Right renal cortex interstitium (tissue), 3 donors: ENCODE results near the gene CCNL1. TPM values are rescaled to one million over a fixed set of nuclear protein-coding genes. Genes with fewer than 3 reads are reported as not detected.
"Not testable (repeated sequence)": the region's sequence is repeated elsewhere in the genome, so short reads cannot be mapped to it uniquely, and the experiment has no call there.

Source experiments
- DNase-seq, 3 donors: peaks; one replicate each; pipeline ENCODE4 v3.0.0-alpha.2; 2013; ENCODE audit warnings: low read depth in 3 of 3, low spot score in 2 of 3
- polyA plus RNA-seq, 3 donors: library from polyadenylated mRNA; unstranded; fragments of 120-200 nt; gene quantifications; one replicate each; pipeline ENCODE4 v1.2.1, GENCODE V29; 2013; ENCODE audit not compliant: insufficient read length in 3 of 3

Gene CCNL1
- 100 to 1,000 TPM; 150 to 242 (median 174) TPM for polyA plus RNA-seq

DNA sequence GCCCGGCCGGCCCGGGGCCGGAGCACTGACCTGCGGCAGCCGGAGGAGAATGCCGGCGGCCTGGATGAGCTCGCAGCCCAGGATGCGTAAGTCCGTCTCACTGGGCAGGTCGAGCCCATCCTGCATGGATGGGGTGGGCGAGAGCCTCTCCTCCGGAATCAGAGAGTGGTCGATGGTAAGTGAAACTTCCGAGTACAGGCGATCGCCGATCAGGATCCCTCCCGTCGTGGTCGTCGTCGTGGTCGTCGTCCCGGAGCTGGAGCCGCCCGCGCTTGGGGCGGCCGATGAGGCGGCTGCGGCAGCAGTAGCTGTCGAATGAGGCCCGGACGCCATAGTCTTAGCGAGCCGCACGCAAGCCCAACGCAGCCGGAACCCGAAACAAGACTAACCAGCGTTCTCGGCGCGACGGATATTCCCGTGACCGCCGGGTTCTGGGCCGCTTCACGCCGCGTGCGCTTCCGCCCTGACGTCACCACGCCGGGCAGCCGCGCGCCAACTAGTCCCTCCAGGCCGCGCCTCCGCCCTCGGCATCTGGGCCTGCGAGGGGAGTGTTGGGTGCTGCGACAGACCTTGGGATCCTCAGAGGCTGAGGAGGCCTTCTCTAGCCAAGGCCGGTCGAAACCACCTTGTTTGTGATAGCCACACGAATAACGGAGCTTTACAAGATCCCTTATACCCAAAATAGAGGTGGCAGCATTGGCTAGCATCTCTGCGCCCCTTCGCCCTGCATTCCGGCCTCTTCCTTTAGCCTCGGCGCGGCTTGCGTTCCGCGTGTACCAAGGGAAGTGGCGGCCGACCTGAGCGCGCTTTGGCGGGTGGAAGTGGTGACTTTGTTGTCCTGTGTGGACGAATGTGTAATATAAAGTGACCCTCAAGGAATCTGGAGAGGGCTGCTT, at the start of gene CCNL1:
Gene CCNL1, minus strand, starts transcription at position 386 of the 896 bp plus-strand sequence. Its CDS starts 53 bp downstream, at position 333.
- peak; percentile 86 to 94 (median 91) for DNase-seq

DNA sequence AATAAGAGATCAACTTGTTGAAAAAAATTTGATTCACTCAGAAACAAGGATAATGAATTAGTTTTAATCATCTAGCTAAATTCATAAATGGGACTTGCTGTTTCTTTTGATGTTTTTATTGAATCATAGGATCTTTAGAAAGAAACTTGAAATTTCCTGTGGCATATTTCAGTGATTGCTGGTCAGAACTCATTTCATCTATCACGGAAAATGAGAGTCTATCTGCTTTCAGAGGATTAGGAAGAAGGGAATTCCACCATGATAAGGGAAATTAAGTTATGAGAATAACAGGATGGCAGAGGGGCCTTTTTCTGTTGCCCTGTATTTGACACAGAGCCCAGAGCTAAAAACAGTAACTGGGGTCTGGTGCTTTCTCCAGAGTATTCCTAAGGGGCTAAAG, 44.9 kb upstream of the CCNL1 start:
- DNase-seq: no peak

DNA sequence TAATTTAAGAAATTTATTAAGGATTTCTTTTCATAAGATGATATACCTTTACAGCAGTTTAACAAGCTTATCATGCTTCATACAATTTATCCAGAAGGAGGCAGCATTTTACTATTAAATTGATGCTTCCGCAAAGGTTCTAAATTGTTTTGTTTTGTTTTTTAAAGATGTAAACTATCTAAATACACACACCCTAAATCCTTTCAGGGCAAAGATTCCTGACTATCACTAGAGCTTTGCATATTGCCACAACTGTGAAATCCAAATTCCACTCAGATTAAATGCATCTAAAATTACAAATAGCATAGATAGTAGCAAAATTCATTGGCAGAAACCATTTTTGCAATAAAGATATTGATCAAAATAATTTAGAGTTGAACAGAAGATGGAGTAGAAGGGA, 44.5 kb upstream of the CCNL1 start:
- peak in 1 of 3 donors; percentile 23 for DNase-seq

DNA sequence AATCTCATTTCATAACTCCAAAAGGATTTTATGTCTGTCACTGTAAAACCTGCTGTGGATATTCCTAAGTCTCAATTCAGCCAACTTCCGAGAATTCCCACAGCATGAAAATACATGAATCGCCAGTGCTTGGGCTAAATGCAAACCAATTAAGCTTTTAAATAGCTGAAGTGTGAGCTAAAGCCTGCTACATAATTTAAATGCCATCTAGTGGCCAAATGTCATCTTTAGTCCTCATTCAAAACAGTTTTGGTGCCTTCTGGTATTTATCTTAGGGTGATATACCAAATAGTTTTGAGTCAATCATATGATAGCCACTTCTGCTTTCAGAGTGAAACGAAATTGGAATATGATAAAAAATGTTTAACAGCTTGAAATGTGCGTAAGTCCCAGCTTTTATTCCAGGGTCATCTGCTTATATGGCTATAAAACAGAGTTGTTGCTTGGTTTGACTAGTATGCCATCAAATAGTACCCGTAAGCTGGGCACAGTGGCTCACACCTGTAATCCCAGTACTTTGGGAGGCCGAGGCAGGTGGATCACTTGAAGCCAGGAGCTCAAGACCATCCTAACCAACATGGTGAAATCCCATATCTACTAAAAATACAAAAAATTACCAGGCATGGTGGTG, 41.8 kb upstream of the CCNL1 start:
- no peak for DNase-seq

DNA sequence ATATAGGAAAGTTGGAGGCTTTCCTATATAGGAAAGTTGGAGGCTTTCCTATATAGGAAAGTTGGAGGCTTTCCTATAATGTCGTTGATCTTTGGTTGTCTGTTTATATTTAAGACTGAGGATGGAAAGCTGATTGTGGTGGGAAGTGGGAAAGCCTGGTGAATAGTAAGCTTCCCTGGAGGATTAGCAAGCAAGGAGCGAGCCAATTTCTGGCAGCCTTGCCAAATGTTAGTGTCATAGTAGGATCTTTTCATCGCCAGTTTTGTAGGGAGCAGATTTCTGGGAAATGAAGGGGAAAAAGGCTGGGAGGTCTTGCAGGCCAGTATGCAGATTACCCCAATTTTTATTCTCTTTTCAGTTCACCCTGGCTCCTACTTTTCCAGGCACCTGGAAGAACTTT, 39.9 kb upstream of the CCNL1 start:
- DNase-seq: no peak

DNA sequence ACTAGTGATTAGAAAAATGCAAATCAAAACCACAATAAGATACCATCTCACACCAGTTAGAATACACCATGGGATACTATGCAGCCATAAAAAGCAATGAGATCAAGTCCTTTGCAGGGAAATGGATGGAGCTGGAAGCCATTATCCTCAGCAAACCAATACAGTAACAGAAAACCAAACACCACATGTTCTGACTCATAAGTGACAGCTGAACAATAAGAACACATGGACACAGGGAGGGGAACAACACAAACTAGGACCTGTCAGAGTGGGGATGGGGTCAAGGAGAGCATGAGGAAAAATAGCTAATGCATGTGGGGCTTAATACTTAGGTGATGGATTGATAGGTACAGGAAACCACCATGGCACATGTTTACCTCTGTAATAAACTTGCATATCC, 36.0 kb upstream of the CCNL1 start:
- no peak for DNase-seq

DNA sequence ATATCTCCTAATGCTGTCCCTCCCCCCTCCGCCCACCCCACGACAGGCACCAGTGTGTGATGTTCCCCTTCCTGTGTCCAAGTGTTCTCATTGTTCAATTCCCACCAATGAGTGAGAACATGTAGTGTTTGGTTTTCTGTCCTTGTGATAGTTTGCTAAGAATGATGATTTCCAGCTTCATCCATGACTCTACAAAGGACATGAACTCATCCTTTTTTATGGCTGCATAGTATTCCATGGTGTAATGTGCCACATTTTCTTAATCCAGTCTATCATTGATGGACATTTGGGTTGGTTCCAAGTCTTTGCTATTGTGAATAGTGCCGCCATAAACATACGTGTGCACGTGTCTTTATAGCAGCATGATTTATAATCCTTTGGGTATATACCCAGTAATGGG, 31.2 kb upstream of the CCNL1 start:
- DNase-seq: not testable (repeated sequence)

DNA sequence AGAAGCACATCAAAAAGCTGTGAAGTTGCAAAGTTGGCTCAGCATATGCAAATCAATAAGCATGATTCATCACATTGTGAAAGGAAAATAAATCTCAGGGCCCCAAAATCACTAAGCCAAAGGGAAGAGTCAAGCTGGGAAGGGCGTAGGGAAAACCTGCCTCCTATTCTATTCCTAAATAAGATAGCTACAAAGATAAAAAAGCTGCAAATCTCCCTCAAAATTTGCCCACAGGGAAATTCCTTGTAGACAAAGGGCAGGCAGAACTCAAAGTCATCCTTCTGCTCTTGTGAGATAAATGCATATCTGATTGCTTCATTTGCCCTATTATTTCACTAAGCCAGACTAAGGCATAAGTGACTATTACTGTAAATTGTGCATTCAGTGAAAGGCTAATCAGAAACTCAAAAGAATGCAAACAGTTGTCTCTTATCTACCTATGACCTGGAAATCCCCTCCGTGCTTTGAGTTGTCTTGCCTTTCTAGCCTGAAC, 30.5 kb upstream of the CCNL1 start:
- no peak for DNase-seq

DNA sequence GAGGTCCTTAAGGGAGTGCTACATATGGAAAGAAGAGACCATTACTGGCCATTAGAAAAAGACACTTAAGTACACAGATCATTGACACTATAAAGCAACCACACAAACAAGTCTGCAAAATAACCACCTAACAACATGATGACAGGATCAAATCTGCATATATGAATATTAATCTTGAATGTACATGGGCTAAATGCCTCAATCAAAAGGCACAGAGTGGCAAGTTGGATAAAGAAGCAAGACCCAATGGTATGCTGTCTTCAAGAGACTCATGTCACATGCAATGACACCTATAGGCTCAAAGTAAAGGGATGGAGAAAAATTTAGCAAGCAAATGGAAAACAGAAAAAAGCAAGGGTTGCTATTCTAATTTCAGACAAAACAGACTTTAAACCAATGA, 28.4 kb upstream of the CCNL1 start:
- no peak for DNase-seq

DNA sequence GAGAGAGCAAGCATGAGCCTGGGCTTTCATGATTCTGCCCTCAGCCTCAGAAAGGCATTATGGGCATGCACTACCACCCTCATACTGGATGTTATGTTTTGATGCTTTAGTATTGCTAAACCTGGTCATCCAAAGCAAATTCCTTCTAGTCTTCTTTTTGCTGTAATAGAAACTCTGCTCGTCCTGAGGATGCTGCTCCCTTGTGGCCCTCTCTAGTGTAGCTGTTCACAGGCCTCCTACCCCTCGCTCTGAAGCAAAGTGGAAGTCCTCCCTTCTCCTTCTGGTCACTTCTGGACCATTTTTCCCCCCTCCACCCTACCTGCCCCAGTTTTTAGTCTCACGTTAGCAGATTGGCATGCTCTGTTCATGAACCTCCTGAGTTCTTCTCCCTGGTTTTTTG, 22.9 kb upstream of the CCNL1 start:
- DNase-seq: no peak

DNA sequence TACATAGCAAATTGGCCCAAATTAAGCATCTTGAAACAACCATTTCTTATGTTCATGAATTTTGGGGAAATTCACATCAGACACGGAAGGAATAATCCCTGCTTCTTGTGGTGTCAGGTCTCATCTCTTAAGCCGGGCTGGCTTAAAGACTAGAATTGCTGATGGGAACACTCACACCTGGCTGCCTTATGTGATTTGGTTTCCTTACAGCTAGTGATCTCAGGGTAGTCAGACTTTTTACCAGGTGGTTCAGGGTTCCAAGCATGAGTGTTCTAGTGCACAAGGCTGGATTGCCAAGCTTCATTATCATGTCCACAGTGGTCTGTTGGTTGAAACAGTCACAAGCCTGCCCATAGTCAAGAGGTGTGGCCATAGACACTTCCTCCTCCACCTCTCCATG, 20.3 kb upstream of the CCNL1 start:
- no peak for DNase-seq

DNA sequence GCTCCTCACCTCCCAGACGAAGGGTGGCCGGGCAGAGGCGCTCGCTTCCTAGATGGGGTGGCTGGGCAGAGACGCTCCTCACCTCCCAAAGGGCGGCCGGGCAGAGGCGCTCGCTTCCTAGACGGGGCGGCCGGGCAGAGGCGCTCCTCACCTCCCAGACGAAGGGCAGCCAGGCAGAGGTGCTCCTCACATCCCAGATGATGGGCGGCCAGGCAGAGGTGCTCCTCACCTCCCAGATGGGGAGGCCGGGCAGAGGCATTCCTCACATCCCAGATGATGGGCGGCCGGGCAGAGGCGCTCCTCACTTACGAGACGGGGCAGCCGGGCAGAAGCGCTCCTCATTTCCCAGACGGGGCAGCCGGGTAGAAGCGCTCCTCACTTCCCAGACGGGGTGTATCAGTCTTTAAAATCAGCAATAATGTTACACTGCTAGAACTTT, 19.4 kb upstream of the CCNL1 start:
- no peak for DNase-seq

DNA sequence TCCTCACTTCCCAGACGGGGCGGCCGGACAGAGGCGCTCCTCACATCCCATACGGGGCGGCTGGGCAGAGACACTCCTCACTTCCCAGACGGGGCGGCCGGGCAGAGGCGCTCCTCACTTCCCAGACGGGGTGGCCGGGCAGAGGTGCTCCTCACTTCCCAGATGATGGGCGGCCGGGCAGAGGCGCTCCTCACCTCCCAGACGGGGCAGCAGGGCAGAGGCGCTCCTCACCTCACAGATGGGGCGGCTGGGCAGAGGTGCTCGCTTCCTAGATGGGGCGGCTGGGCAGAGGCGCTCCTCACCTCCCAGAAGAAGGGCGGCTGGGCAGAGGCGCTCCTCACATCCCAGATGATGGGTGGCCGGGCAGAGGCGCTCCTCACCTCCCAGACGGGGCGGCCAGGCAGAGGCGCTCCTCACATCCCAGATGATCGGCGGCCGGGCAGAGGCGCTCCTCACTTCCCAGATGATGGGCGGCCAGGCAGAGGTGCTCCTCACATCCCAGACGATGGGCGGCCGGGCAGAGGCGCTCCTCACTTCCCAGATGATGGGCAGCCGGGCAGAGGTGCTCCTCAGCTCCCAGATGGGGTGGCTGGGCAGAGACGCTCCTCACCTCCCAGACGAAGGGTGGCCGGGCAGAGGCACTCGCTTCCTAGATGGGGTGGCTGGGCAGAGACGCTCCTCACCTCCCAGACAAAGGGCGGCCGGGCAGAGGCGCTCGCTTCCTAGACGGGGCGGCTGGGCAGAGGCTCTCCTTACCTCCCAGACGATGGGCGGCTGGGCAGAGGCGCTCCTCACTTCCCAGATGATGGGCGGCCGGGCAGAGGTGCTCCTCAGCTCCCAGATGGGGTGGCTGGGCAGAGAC, 18.8 kb upstream of the CCNL1 start:
- DNase-seq: not testable (repeated sequence)

DNA sequence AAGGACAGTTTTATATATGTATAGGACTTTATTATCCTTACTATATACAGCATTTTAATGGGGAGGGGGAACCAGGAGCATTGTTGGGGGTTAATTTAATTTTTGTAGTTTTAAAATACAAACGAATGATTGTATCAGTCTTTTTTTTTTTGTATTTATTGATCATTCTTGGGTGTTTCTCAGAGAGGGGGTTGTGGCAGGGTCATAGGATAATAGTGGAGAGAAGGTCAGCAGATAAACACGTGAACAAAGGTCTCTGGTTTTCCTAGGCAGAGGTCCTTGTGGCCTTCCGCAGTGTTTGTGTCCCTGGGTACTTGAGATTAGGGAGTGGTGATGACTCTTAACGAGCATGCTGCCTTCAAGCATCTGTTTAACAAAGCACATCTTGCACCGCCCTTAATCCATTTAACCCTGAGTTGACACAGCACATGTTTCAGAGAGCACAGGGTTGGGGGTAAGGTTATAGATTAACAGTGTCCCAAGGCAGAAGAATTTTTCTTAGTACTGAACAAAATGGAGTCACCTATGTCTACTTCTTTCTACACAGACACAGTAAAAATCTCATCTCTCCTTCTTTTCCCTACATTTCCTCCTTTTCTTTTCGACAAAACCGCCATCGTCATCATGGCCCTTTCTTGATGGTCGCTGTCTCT, 18.0 kb upstream of the CCNL1 start:
- not testable (repeated sequence) for DNase-seq

DNA sequence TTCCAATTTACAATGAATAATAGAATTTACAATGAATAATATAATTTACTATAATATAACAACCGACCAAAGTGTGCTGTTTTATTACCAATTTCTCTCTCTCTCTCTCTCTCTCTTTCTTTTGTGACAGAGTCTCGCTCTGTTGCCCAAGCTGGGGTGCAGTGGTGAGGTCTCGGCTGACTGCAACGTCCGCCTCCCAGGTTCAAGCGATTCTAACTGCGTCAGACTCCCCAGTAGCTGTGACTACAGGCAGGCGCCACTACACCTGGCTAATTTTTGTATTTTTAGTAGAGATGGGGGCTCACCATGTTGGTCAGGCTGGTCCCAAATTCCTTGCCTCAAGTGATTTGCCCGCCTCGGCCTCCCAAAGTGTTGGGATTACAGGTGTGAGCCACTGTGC, 17.0 kb upstream of the CCNL1 start:
- no peak for DNase-seq

DNA sequence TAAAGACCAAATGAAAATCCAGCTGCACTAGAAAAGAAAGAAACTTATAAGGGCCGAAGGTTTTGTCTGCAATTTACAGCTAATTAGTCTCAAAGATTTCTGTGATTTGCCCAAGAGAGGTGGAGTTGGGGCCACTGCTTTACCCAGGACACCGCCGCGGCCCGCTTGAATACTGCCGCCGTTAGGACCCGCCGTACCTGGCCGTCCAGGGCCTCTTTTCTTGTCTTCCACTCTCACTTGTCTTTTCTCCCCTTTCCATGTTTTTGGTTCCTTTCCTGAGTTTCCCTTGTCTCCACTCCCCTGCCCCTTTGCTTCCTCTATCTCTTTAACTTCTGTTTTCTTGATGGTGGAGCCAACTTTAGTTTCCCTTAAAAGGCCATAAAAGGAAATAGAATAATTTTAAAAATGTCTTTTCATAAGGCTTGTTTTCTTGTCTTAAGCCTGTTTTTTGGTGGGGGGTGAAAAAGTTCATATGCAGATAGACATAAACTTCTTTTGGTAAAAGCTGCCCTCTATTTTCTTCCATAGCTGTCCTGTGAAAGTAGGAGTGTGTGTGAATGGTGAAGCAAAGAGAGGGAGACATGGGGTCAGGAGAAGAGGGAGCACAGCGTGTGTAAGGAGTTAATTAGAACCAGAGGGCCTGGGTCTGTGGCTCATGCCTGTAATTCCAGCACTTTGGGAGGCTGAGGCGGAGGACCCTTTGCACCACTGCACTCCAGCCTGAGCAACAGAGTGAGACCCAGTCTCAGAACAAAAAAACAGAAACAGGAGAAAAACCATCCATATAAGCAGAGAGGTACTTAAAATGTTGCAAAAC, 16.0 kb upstream of the CCNL1 start:
- peak in 1 of 3 donors; percentile 41 for DNase-seq

DNA sequence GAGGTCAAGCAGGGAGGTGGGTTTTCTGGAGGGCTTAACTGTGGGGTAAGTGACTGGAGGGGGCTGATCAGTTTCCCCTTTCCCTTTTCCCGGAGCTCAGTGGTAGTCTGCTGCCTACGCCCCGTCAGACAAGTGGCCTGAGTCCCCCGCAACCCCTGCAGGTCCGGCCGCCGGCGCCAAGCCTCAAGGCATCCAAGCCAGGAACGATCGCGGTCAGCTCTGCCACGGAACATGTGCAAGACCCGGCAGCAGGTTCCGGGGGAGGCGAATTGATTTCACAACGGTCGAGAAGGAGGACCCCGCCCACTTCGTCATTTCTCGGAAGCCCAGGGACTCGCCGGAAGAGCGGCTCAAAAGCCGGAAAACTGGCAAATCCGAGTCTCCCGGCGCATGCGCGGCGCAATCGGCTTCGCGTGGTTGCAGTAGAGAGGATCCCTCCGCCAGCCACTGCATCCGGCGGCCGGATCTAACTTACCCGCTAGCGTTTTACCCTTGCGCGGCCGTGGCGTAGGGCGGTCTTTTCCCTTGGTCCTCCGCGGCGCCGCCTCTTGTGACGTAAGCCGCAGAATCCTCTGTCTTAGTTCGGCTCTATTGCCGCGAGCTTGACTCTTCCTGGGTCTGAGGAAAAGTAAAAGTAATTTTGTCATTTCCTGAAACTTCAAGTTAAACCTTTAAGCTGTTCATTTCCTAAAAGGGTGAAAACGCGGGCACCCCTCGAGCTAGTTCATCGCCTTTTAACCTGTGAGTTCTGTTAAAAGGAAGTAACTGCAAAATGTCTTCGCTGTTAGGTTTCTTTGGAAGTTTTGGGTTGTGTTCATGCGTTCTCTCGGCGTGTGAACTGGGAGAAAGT, 14.9 kb upstream of the CCNL1 start:
- DNase-seq: peak; percentile 97 to 99 (median 99)

DNA sequence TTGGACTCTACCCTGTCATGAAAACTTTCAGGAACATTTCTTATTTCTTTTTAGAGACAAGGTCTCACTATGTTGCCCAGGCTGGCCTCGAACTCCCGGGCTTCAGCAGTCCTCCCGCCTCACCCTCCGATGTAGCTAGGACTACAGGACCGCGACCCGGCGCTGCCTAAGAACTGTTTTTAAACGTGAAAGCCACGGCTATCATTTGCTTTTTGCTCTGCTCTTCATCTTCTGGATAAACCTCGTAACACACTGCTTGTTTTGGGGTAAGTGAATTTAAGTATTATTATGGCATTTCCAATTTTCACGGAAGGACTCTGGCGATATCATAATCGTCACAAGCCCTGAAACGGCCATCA, 14.3 kb upstream of the CCNL1 start:
- DNase-seq: no peak

DNA sequence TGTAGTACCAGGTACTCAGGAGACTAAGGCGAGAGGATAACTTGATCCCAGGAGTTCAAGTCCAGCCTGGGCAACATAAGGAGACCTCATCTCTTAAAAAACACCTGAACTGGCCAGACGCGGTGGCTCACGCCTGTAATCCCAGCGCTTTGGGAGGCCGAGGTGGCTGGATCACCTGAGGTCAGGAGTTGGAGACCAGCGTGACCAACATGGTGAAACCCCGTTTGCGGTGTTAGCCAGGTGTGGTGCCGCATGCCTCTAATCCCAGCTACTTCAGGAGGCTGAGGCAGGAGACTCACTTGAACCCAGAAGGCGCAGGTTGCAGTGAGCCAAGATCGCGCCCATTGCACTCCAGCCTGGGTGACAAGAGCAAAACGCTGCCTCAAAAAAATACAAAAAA, 13.4 kb upstream of the CCNL1 start:
- not testable (repeated sequence) for DNase-seq
